HG02623 (cell line): ENCODE data around the gene KLK3.

ENCODE experiments used
- ATAC-seq: cut with Tn5 transposase; IDR thresholded peaks from one replicate; pipeline ENCODE4 v1.9.1; 2021; ENCODE audit warnings: moderate library complexity; ENCODE audit not compliant: unreplicated experiment

Gene KLK3

GRCh38 chr19:50896591-50897190 is 42.0 kb downstream of the KLK3 start:
- peak; percentile 71 for ATAC-seq

GRCh38 chr19:50897191-50897607 is 42.5 kb downstream of the KLK3 start:
- ATAC-seq, result peak; percentile 6

GRCh38 chr19:50897612-50898011 is 42.9 kb downstream of the KLK3 start:
- ATAC-seq, result no peak

GRCh38 chr19:50898018-50898417 is 43.3 kb downstream of the KLK3 start:
- no peak for ATAC-seq

- no peak for ATAC-seq
These were observed 44.9 kb downstream of the KLK3 start for GRCh38 chr19:50899569-50899968.

- no peak for ATAC-seq
These were observed 47.9 kb downstream of the KLK3 start for GRCh38 chr19:50902640-50903039.

- no peak for ATAC-seq
These were observed 51.5 kb downstream of the KLK3 start for GRCh38 chr19:50906217-50906616.

GRCh38 chr19:50908336-50908735 is 53.6 kb downstream of the KLK3 start:
- no peak for ATAC-seq

- peak; percentile 45 for ATAC-seq
These were observed 54.7 kb downstream of the KLK3 start for GRCh38 chr19:50909240-50910070.
